ENCODE results near the gene PLEKHO1.
"Not testable (repeated sequence)": the region's sequence is repeated elsewhere in the genome, so short reads cannot be mapped to it uniquely, and the experiment has no call there.

PLEKHO1 gene

GRCh38 chr1:150173141-150173585 lies 23.4 kb downstream of the PLEKHO1 start:
- ATAC-seq (ENCODE audit: low read depth) (no peak), DNase-seq (ENCODE audit: low spot score in 2 of 2) (no peak)
- H3K27ac Mint-ChIP-seq: no peak overlapping the region
- no peaks in the 10 kb centered on the region for H3K9me3 Mint-ChIP-seq
- H3K36me3 Mint-ChIP-seq: peaks cover 13% of the 10 kb centered on the region
- H3K27me3 Mint-ChIP-seq: no peaks in the 10 kb centered on the region
- H3K4me3 Mint-ChIP-seq: no peak overlapping the region
- peaks cover 9% of the 10 kb centered on the region for H3K4me1 Mint-ChIP-seq

- peaks cover 10% of the 10 kb centered on the region for H3K36me3 Mint-ChIP-seq
- ATAC-seq (ENCODE audit: low read depth): no peak
- H3K4me3 Mint-ChIP-seq: no peak overlapping the region
- H3K27me3 Mint-ChIP-seq: no peaks in the 10 kb centered on the region
- no peak overlapping the region for H3K27ac Mint-ChIP-seq
- no peaks in the 10 kb centered on the region for H3K9me3 Mint-ChIP-seq
- DNase-seq (ENCODE audit: low spot score in 2 of 2): no peak
- H3K4me1 Mint-ChIP-seq: peaks cover 3% of the 10 kb centered on the region
Measured at GRCh38 chr1:150176593-150176992, 26.9 kb downstream of the PLEKHO1 start.

GRCh38 chr1:150178548-150178947 lies 28.8 kb downstream of the PLEKHO1 start:
- Mint-ChIP-seq H3K4me1 (no peaks in the 10 kb centered on the region), H3K9me3 (no peaks in the 10 kb centered on the region), H3K4me3 (no peak overlapping the region), H3K36me3 (peaks cover 6% of the 10 kb centered on the region), H3K27me3 (no peaks in the 10 kb centered on the region), H3K27ac (no peak overlapping the region)
- no peak for ATAC-seq (ENCODE audit: low read depth)
- no peak for DNase-seq (ENCODE audit: low spot score in 2 of 2)

- ATAC-seq (ENCODE audit: low read depth) (no peak), DNase-seq (ENCODE audit: low spot score in 2 of 2) (no peak)
- Mint-ChIP-seq H3K9me3 (no peaks in the 10 kb centered on the region), H3K27ac (no peak overlapping the region), H3K36me3 (peaks cover 4% of the 10 kb centered on the region), H3K4me3 (no peak overlapping the region), H3K27me3 (no peaks in the 10 kb centered on the region), H3K4me1 (no peaks in the 10 kb centered on the region)
Measured at GRCh38 chr1:150179867-150180266, 30.2 kb downstream of the PLEKHO1 start.

GRCh38 chr1:150180474-150180873 lies 30.8 kb downstream of the PLEKHO1 start:
- no peak for ATAC-seq (ENCODE audit: low read depth)
- Mint-ChIP-seq H3K27me3 (no peaks in the 10 kb centered on the region), H3K27ac (no peak overlapping the region), H3K9me3 (no peaks in the 10 kb centered on the region), H3K4me3 (no peak overlapping the region), H3K36me3 (peaks cover 3% of the 10 kb centered on the region), H3K4me1 (no peaks in the 10 kb centered on the region)
- no peak for DNase-seq (ENCODE audit: low spot score in 2 of 2)

- Mint-ChIP-seq H3K36me3 (peaks cover 3% of the 10 kb centered on the region), H3K4me1 (peaks cover 4% of the 10 kb centered on the region), H3K27ac (no peak overlapping the region), H3K9me3 (no peaks in the 10 kb centered on the region), H3K27me3 (no peaks in the 10 kb centered on the region), H3K4me3 (no peak overlapping the region)
- DNase-seq (ENCODE audit: low spot score in 2 of 2): no peak
- ATAC-seq (ENCODE audit: low read depth): no peak
Measured at GRCh38 chr1:150182247-150182646, 32.5 kb downstream of the PLEKHO1 start.

- no peaks in the 10 kb centered on the region for H3K27me3 Mint-ChIP-seq
- H3K4me1 Mint-ChIP-seq: peaks cover 7% of the 10 kb centered on the region
- DNase-seq (ENCODE audit: low spot score in 2 of 2) (no peak), ATAC-seq (ENCODE audit: low read depth) (no peak)
- peak overlapping the region; percentile 45 for H3K27ac Mint-ChIP-seq
- peaks cover 3% of the 10 kb centered on the region for H3K36me3 Mint-ChIP-seq
- no peaks in the 10 kb centered on the region for H3K9me3 Mint-ChIP-seq
- H3K4me3 Mint-ChIP-seq: no peak overlapping the region
Measured at GRCh38 chr1:150183061-150183460, 33.3 kb downstream of the PLEKHO1 start.

GRCh38 chr1:150185481-150185880 lies 35.8 kb downstream of the PLEKHO1 start:
- peak overlapping the region; percentile 50 for H3K27ac Mint-ChIP-seq
- no peak for DNase-seq (ENCODE audit: low spot score in 2 of 2)
- H3K27me3 Mint-ChIP-seq: no peaks in the 10 kb centered on the region
- peaks cover 7% of the 10 kb centered on the region for H3K4me1 Mint-ChIP-seq
- no peaks in the 10 kb centered on the region for H3K9me3 Mint-ChIP-seq
- no peak overlapping the region for H3K4me3 Mint-ChIP-seq
- ATAC-seq (ENCODE audit: low read depth): no peak
- H3K36me3 Mint-ChIP-seq: peaks cover 3% of the 10 kb centered on the region

- not testable (repeated sequence) for DNase-seq (ENCODE audit: low spot score in 2 of 2); H3K36me3 Mint-ChIP-seq; H3K4me1 Mint-ChIP-seq; H3K9me3 Mint-ChIP-seq; H3K27me3 Mint-ChIP-seq; ATAC-seq (ENCODE audit: low read depth)
- H3K27ac Mint-ChIP-seq: peak overlapping the region; percentile 84
- peak overlapping the region; percentile 71 for H3K4me3 Mint-ChIP-seq
Measured at GRCh38 chr1:150186438-150186788, 36.7 kb downstream of the PLEKHO1 start.

GRCh38 chr1:150186789-150187559 lies 37.3 kb downstream of the PLEKHO1 start:
- peak; percentile 61 to 68 for DNase-seq (ENCODE audit: low spot score in 2 of 2)
- Mint-ChIP-seq H3K27me3 (no peaks in the 10 kb centered on the region), H3K36me3 (peaks cover 2% of the 10 kb centered on the region), H3K9me3 (no peaks in the 10 kb centered on the region), H3K27ac (peak overlapping the region; percentile 84), H3K4me3 (peak overlapping the region; percentile 71), H3K4me1 (peaks cover 7% of the 10 kb centered on the region)
- peak; percentile 87 for ATAC-seq (ENCODE audit: low read depth)

GRCh38 chr1:150187560-150187931 lies 37.8 kb downstream of the PLEKHO1 start:
- Mint-ChIP-seq H3K4me3 (no peak overlapping the region), H3K27ac (peak overlapping the region; percentile 84), H3K9me3 (no peaks in the 10 kb centered on the region), H3K27me3 (no peaks in the 10 kb centered on the region), H3K36me3 (peaks cover 2% of the 10 kb centered on the region), H3K4me1 (peaks cover 7% of the 10 kb centered on the region)
- DNase-seq (ENCODE audit: low spot score in 2 of 2) (no peak), ATAC-seq (ENCODE audit: low read depth) (peak; percentile 9)

- H3K9me3 Mint-ChIP-seq: no peaks in the 10 kb centered on the region
- H3K27me3 Mint-ChIP-seq: peaks cover 5% of the 10 kb centered on the region
- ATAC-seq (ENCODE audit: low read depth) (no peak), DNase-seq (ENCODE audit: low spot score in 2 of 2) (no peak)
- no peak overlapping the region for H3K27ac Mint-ChIP-seq
- H3K4me1 Mint-ChIP-seq: peaks cover 5% of the 10 kb centered on the region
- H3K36me3 Mint-ChIP-seq: peaks cover 2% of the 10 kb centered on the region
- no peak overlapping the region for H3K4me3 Mint-ChIP-seq
Measured at GRCh38 chr1:150192012-150192411, 42.3 kb downstream of the PLEKHO1 start.

- Mint-ChIP-seq H3K9me3 (no peaks in the 10 kb centered on the region), H3K27me3 (peaks cover 5% of the 10 kb centered on the region), H3K4me3 (no peak overlapping the region), H3K36me3 (peaks cover 2% of the 10 kb centered on the region), H3K4me1 (no peaks in the 10 kb centered on the region), H3K27ac (no peak overlapping the region)
- ATAC-seq (ENCODE audit: low read depth): no peak
- DNase-seq (ENCODE audit: low spot score in 2 of 2): no peak
Measured at GRCh38 chr1:150194381-150195031, 44.8 kb downstream of the PLEKHO1 start.

- Mint-ChIP-seq H3K36me3 (no peaks in the 10 kb centered on the region), H3K4me1 (no peaks in the 10 kb centered on the region), H3K27ac (no peak overlapping the region), H3K4me3 (no peak overlapping the region), H3K9me3 (no peaks in the 10 kb centered on the region), H3K27me3 (peaks cover 5% of the 10 kb centered on the region)
- DNase-seq (ENCODE audit: low spot score in 2 of 2): no peak
- ATAC-seq (ENCODE audit: low read depth): no peak
Measured at GRCh38 chr1:150196417-150196816, 46.7 kb downstream of the PLEKHO1 start.
